HG03108 (cell line): ENCODE results near the gene ABCA13.

Experiments
- ATAC-seq: cut with Tn5 transposase; IDR thresholded peaks from one replicate; pipeline ENCODE4 v1.9.1; 2021; ENCODE audit warnings: moderate library complexity; ENCODE audit not compliant: unreplicated experiment

The ABCA13 gene

GRCh38 chr7:48225101-48225500 is 53.8 kb downstream of the ABCA13 start:
- no peak for ATAC-seq

DNA sequence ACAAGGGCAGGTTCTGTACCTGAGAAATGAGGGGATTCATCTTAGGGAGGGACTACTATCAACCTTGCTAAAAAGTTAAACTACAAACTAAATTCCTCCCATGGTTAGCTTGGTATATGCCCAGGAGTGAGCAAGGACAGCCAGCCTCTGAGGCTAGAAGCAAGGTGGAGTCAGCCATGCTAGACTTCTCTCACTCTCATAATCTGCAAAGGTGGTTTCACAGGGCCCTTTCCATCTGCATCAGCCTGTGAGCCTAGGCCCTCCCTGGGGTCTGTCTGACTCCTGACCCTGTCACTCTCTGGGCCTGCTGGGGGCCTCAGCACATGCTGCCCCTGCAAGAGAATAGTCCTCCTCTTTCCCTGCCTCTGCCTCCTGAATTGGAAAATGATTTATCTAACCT is 66.1 kb downstream of the ABCA13 start:
- no peak for ATAC-seq

DNA sequence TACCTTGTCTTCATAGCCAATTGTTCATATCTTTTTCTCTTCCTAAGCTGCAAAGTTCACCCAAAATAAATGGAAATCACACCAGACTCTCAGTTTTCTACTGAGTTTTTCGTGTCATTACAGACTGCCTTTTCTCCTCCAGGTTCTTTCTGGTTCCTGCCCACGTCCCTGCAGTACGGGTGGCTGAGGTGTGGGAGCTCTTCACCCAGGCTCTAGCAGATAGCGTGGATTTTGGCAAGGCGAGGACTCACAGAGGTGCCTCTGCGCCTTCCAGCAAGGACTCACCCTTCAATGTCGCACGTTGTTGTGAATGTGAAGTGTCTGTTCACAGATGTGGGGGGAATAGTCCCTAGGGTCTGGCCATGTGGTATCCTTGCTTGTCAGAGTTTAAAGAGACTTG is 71.6 kb downstream of the ABCA13 start:
- ATAC-seq: no peak

GRCh38 chr7:48244864-48245271 is 73.6 kb downstream of the ABCA13 start:
- ATAC-seq: no peak

DNA sequence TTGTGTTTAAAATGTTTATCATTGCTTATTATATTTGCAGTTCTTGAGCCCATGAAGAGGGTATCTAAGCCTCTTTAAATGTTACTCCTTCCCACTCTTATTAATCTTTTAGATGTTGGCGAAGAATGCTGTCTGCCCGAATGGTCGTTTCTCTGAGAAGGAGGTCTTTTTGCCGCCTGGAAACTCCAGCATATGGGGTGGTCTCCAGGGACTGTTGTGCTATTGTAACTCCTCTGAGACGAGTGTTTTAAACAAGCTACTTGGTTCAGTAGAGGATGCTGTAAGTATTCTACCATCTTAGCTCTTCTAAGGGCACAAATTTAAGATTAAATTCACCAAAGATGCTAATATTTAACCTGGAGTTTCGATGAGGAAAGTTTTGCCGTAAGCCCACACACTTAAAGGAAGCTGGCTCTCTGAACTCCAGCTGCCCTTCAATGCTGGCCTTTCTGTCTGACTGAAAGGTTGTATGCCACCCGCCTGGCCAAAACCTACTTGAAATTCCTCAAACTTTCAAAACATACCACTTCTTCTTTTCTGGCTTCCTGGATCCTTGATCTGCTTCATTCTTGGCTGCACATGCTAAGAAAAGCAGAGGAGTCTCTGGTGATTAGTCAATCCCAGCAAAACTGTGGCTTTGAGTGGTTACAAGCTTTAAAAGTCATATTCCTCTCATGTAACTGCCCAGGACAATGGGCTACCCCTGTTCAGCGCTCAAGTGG is 74.7 kb downstream of the ABCA13 start:
- ATAC-seq: peak; percentile 76

- ATAC-seq: no peak
Observed at GRCh38 chr7:48249166-48249565, 77.9 kb downstream of the ABCA13 start.

GRCh38 chr7:48250441-48250951 is 79.2 kb downstream of the ABCA13 start:
- ATAC-seq: no peak

DNA sequence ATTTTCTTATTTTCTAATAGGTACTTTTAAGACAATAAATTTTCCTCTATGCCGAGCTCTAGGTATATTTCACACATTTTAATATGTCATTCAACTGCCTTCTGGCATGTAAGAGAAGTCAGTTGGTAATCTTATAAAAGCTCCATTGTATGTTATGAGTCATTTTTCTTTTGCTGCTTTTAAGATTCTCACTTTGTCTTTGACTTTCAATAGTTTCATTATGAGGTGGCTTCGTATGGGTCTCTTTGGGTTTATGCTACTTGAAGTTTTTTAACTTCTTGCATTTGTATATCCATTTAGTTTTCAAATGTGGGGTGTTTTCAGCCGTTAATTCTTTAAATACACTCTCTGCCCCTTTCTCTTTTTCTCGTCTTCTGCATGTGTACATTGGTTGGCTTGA is 80.5 kb downstream of the ABCA13 start:
- peak; percentile 88 for ATAC-seq

- no peak for ATAC-seq
Observed at GRCh38 chr7:48252995-48253394, 81.7 kb downstream of the ABCA13 start.

DNA sequence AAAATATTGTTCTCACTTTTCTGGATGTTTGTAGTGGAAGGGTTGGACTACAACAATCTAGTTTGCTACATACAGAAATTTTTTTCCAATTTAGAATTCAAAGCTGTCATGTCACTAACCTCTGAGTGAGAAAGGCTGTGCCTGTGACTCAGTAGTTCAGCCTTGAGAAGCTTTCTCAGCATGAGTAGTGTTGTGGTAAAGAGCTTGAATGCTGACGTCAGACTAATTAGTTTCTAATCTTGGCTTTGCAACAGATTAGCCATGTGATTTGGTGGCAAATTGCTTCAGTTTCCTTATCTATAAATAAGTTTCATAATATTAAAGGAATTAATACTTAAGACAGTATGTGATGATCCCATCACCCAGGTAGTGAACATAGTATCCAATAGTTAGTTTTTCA is 83.8 kb downstream of the ABCA13 start:
- peak; percentile 39 for ATAC-seq

DNA sequence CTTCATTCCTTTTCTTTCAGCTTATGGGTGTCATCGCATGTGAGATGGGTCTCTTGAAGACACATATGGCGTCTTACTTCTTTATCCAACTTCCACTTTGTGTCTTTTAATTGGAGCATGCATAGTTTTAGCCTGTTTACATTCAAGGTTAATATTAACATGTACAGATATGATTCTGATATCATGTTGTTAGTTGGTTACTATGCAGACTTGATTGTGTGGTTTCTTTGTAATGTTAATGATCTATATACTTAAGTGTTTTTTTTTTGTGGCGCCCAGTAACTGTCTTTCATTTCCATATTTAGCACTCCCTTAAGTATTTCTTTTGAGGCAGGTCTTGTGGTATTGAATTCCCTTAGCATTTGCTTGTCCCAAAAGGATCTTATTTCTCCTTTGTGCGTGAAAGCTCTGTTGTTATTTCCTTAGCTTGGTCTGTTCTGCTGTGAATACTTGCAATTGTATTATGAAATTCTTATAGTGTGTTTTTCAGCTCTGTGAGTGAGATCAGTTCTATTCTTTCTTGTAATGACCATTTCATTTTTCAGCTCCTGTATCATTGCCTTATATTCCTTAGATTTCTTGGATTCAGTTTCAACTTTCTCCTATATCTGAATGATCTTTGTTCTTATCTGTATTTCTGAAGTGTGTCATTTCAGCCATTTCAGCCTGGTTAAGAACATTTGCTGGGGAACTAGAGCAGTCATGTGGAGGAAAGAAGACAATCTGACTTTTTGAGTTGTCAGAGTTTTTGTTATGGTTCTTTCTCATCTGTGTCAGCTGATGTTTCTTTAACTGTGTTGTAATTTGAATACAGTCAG is 88.4 kb downstream of the ABCA13 start:
- ATAC-seq: no peak

GRCh38 chr7:48261696-48262095 is 90.4 kb downstream of the ABCA13 start:
- no peak for ATAC-seq

DNA sequence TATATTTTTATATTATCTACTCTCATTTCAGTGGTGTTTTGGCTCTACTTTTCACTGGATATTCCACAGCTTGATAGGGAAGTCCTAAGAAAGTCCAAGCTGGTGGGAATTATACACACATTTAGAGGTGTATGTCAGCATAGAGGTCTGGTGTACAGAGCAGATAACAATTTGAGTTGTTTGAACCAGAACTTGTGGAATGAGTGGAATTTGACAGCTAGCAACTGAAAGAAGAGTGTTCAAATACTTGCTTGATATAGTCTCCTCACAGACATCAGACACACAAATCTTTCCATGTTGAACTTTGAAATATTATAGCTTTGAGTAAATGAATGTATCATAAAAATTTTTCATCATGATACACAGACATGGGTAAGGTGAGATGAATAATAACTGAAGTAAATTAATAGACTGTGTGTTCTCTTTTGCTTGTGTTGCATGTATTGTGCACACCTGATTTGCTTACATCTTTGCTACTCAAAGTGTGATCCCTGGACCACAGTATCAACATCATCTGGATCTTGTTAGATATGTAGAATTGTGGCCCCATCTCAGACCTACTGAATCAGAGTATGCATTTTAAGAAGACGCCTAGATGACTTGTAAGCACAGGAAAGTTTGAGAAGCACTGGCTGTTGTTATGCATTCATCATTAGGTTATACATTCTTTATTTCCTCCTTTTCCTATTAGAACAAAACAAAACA is 91.5 kb downstream of the ABCA13 start:
- no peak for ATAC-seq

DNA sequence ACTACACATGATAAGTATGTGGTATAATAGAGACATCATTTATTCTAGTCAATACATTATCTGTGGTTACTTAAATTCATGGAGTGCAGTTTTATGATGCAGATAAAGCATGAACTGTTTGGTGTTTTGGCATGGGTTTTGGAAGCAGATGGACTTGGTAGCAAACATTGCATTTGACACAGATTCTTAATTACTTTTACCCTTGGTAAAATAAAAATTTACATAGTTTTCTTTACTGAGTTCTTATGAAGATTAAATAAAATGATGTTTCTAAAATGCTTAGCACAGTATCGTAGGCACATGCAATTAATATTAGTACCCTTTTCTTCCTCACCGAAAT is 92.0 kb downstream of the ABCA13 start:
- ATAC-seq: no peak

GRCh38 chr7:48269066-48269465 is 97.8 kb downstream of the ABCA13 start:
- no peak for ATAC-seq

DNA sequence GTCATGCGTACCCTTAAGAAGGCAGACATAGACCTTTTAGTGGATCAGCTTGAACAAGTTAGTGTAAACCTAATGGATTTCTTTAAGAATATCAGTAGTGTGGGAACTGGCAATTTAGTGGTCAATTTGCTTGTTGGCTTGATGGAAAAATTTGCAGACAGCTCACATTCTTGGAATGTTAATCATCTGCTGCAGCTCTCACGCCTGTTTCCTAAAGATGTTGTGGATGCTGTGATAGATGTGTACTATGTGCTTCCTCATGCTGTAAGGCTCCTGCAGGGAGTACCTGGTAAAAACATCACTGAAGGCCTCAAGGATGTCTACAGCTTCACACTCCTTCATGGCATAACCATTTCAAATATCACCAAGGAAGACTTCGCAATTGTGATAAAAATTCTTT is 103.4 kb downstream of the ABCA13 start:
- no peak for ATAC-seq

GRCh38 chr7:48279420-48279819 is 108.2 kb downstream of the ABCA13 start:
- no peak for ATAC-seq

DNA sequence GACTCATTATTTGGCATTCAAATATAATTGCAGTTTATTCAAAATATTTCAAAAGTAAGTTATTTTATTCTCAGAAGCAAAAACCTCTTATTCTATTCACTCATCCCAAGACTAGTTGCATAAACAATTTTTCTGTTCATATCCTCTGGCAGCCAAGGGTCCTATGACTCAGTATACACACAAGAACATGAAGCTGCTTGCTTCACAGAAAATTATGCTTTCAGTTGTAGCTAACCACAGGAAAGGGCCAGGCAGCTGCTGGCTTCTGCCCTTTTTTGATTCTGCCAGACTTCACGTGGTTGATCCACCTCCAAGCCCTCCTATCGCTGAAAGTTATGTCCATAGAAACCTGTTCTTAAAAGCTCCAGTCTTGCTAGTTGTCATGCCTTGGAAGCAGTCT is 108.8 kb downstream of the ABCA13 start:
- ATAC-seq: no peak

GRCh38 chr7:48285373-48285772 is 114.1 kb downstream of the ABCA13 start:
- no peak for ATAC-seq

- no peak for ATAC-seq
Observed at GRCh38 chr7:48286836-48287235, 115.6 kb downstream of the ABCA13 start.

DNA sequence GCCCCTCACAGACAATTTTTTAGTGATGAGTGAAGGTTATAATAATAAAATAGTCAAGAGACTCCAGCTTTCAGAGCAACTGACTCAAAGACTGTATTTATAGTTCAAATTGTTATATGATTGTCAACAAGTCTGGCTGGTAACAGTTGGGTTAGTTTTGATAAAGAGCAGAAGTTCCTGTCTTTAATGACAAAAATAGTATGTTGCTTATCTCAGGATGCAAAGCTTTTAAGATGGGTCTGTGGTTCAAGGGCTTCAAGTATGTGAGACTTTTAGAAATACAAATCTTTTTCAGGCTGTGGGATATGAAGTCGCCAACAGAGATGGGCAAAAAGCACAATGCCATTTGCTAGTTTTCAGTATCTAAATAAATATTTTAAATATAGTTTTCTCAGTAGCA is 118.4 kb downstream of the ABCA13 start:
- ATAC-seq: no peak

GRCh38 chr7:48292949-48293348 is 121.7 kb downstream of the ABCA13 start:
- no peak for ATAC-seq
